Ovary (tissue), 9 donors: Measurements from ENCODE around the gene ARHGAP29. TPM values are rescaled to one million over a fixed set of nuclear protein-coding genes. Genes with fewer than 3 reads are reported as not detected.

Experiments used
- DNase-seq, 5 donors: peaks; one replicate each; pipeline ENCODE4 v3.0.0-alpha.2; 2019 to 2020
- H3K27ac ChIP-seq, 2 donors: fragments of 200-600 bp; one replicate each; pipeline versions ENCODE4 v1.5.1 to v1.8.0; 2019 to 2022
- H3K27me3 ChIP-seq: fragments of 200-600 bp; one replicate; pipeline ENCODE4 v1.8.0; 2022
- H3K36me3 ChIP-seq: fragments of 200-600 bp; sonication (generic); one replicate; pipeline ENCODE4 v1.5.1; 2019
- H3K4me1 ChIP-seq: one replicate; pipeline ENCODE4 v1.8.1; 2013; ENCODE audit warnings: mild to moderate bottlenecking, moderate library complexity; ENCODE audit not compliant: insufficient read depth
- H3K4me3 ChIP-seq: fragments of 200-600 bp; sonication (generic); one replicate; pipeline ENCODE4 v1.5.1; 2017
- H3K9me3 ChIP-seq, 2 donors: fragments of 200-600 bp in 1 of 2; sonication (generic) in 1 of 2; one replicate each; pipeline versions ENCODE4 v1.5.1 to v1.8.1; 2013 to 2019; ENCODE audit warnings: mild to moderate bottlenecking in 1 of 2, moderate library complexity in 1 of 2
- EP300 ChIP-seq: sonication (generic); formaldehyde crosslinking; IDR thresholded peaks from one replicate; pipeline ENCODE4 v1.6.1; 2017; ENCODE audit warnings: antibody characterized with exemption
- POLR2A ChIP-seq: fragments of 450-650 bp; IDR thresholded peaks from one replicate; pipeline ENCODE4 v1.6.1; 2017; ENCODE audit warnings: antibody characterized with exemption, mild to moderate bottlenecking, moderate library complexity
- WGBS, 3 donors: extraction: QIAGEN DNeasy Blood & Tissue Kit in 1 of 3; methylation state at CpG; one replicate each; pipeline versions ENCODE4 v1.1.5 to v1.1.7; 2013 to 2017; 5-methylcytosine and 5-hydroxymethylcytosine counted together
- intact Hi-C, 4 donors: fragments of 100-400 bp; cut with DNase I; formaldehyde crosslinking; loops; one replicate each; pipeline versions ENCODE4 v1.11.0 to v1.15.1; 2022 to 2023
- polyA plus RNA-seq, 2 donors: library from polyadenylated mRNA; stranded (reverse); fragments of 200-250 nt in 1 of 2; fragments of 350-450 nt in 1 of 2; fragmentation: Illumina TruSeq in 1 of 2; extraction: RNeasy Lipid Tissue Mini Kit (QIAGEN cat#74804) in 1 of 2; gene quantifications; one replicate each; pipeline ENCODE4 v1.2.3, GENCODE V29; 2013 to 2014
- total RNA-seq, 7 donors: library from RNA; depleted of rRNA in 2 of 7; stranded (reverse); fragments of >200 nt in 2 of 7; fragmentation: NEBNext Ultra II Directional in 3 of 7; extraction: Animal tissue kit (Norgen Biotek cat#: 25700) in 3 of 7; gene quantifications; one replicate each; pipeline versions ENCODE4 v1.1.0 to v1.2.4, GENCODE V29; 2016 to 2023
- TF ChIP-seq, protein P1 (sequence below), 3 donors: fragments of 450-650 bp in 2 of 3; fragments of 200-600 bp in 1 of 3; IDR thresholded peaks; one replicate each; pipeline versions ENCODE4 v1.5.1 to v1.8.0; 2016 to 2022; ENCODE audit warnings: antibody characterized with exemption in 3 of 3, mild to moderate bottlenecking in 1 of 3
- donor health status: DM: no; HTN: no; CAD: no; lungs with moderate emphysema.
- donor health status: DM: no; HTN: no; CAD: no.
- donor health status: Bipolar disorder and iron deficiency.
- donor health status: DM: yes; HTN: yes; CAD: no.
- donor health status: DM: no; HTN: no; CAD: no.
- donor health status: DM: yes; HTN: yes; CAD: no.

ARHGAP29 gene
- total and polyA plus RNA-seq, 9 donors = 7.9 to 51.0 (median 20.3) TPM

DNA sequence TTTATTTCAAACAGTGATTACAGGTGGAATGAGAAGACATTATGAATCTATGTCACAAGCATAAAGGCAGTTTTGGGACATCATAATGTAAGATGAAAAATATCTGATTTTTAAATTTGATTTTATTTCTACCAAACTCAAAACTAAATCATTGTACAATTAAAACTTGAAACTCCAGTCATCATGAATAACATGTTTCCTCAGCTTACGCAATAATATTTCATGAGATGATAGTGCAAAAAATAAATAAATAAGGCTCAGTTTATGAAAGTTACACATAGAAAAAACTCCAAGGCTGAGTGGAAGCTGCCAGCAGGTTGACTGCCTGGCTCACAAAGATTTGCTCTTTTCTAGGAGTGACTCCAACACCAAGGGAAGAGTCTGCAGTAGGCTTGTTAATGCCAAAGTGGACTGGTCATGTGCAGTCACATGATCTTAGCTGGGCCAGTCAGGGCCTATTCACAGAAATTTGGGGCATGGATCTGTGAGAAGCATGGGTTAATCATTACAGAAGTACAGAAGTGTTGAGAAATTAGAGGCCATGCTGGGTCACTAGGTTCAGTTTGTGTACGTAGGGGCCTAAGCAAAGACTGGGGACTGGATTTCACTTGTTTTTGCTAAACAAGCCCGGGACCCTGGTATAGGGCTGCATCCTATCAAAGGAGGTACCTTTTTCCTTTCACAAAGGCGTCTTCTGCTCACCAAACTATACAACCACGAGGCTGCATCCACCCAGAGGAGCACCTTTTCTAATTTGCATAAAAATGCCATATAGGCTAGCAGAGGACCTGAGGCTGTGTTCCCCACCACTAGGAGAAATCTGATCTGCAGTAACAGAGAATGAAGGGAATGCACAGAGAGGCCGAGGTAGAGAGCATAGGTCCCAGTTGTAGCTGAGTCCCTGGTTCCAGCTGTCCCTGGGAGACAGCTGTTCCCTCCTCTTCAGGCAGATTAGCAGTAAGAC is 111.6 kb downstream of the ARHGAP29 start:
- TF ChIP-seq, protein P1, sequence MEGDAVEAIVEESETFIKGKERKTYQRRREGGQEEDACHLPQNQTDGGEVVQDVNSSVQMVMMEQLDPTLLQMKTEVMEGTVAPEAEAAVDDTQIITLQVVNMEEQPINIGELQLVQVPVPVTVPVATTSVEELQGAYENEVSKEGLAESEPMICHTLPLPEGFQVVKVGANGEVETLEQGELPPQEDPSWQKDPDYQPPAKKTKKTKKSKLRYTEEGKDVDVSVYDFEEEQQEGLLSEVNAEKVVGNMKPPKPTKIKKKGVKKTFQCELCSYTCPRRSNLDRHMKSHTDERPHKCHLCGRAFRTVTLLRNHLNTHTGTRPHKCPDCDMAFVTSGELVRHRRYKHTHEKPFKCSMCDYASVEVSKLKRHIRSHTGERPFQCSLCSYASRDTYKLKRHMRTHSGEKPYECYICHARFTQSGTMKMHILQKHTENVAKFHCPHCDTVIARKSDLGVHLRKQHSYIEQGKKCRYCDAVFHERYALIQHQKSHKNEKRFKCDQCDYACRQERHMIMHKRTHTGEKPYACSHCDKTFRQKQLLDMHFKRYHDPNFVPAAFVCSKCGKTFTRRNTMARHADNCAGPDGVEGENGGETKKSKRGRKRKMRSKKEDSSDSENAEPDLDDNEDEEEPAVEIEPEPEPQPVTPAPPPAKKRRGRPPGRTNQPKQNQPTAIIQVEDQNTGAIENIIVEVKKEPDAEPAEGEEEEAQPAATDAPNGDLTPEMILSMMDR (IDR thresholded peaks at IDR 0.05) = no peak
- TF ChIP-seq EP300 (no peak), POLR2A (no peak)
- Histone ChIP-seq H3K27me3 (no peaks in the 10 kb centered on the region), H3K4me1 (peaks cover 2% of the 10 kb centered on the region), H3K27ac (no peak overlapping the region), H3K4me3 (no peak overlapping the region), H3K36me3 (no peaks in the 10 kb centered on the region), H3K9me3 (no peaks in the 10 kb centered on the region)
- 69 to 80% (median 69%) methylated on average over 6 of the region's 6 CpGs for WGBS, 3 donors
- intact Hi-C loops = no loop called here
- DNase-seq = no peak

DNA sequence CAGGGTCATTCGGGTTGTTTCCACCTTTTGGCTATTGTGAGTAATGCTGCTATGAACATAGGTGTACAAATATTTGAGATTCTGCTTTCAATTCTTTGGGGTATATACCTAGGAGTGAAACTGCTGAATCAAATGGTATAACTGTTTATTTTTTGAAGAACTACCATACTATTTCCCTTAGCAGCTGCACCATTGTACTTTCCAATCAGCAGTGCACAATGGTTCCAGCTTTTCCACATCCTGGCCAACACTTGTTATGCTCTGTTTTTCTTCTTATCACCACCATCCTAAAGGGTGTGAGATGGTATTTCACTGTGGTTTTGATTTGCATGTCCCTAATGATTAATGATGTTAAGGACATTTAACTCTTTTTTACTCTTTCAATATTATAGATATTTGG is 112.8 kb downstream of the ARHGAP29 start:
- H3K4me3 ChIP-seq = no peak overlapping the region
- peaks cover 2% of the 10 kb centered on the region for H3K4me1 ChIP-seq
- TF ChIP-seq, protein P1 (IDR thresholded peaks at IDR 0.05) = no peak
- TF ChIP-seq POLR2A (no peak), EP300 (no peak)
- DNase-seq = no peak
- WGBS, 3 donors = 94 to 97% (median 94%) methylated on average over 1 of the region's 1 CpG
- no peak overlapping the region for H3K27ac ChIP-seq
- H3K9me3 ChIP-seq = no peaks in the 10 kb centered on the region
- no peaks in the 10 kb centered on the region for H3K36me3 ChIP-seq
- no peaks in the 10 kb centered on the region for H3K27me3 ChIP-seq
- intact Hi-C loops = no loop called here

DNA sequence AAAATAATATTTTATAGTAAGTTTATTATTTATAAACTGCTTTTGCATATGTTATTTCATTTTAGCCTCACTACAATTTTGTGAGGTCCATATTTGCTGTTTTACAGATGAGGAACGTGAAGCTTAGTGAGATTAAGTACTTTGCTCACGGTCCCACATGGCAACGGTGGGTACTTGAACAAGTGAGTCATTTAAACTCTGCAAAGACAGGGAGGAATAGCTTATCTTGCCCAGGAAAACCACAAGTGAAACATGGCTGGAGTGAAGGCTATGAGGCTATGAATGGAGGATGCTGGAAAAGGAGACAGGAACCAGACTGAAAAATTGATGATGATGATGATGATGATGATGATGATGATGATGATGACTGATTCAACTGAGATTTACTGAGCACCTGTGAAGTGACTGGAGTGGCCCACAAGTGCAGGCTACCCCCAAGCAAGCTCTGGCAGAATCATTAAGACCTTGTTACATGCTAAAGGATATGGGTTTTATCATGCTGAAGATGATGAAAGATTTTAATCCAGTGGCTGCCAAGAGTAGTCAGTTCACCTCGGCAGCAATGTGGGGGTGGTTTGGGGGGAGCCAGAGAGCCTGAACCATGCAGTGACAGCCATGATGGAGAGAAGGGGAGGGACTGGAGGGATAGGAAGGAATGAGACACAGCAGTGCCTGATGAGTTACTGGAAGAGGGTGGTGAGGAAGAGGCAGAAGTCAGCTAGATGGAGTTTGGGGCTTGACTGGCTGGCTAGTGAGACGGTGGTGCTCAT is 115.0 kb downstream of the ARHGAP29 start:
- Histone ChIP-seq H3K4me3 (no peak overlapping the region), H3K27ac (no peak overlapping the region), H3K4me1 (peaks cover 11% of the 10 kb centered on the region), H3K9me3 (no peaks in the 10 kb centered on the region), H3K36me3 (no peaks in the 10 kb centered on the region), H3K27me3 (no peaks in the 10 kb centered on the region)
- WGBS, 3 donors = 57 to 76% (median 60%) methylated on average over 5 of the region's 5 CpGs
- DNase-seq = no peak
- TF ChIP-seq, protein P1 (IDR thresholded peaks at IDR 0.05) = no peak
- TF ChIP-seq EP300 (no peak), POLR2A (no peak)
- intact Hi-C loops = no loop called here

Other genes starting within 250 kb of the ARHGAP29 start
- 1 to 10 TPM in 1 of 7 donors, under 1 TPM in 6; 0.12 to 3.1 (median 0.32) TPM for gene ABCA4, start 116.4 kb downstream of the ARHGAP29 start, total RNA-seq
- gene ABCA4, start 116.4 kb downstream of the ARHGAP29 start, polyA plus RNA-seq = 1 to 10 TPM in 1 of 2 donors, under 1 TPM in 1; 0.42 to 1.2 TPM
- 10 to 100 TPM; 16.6 to 32.1 (median 25.7) TPM for gene ABCD3, start 180.8 kb upstream of the ARHGAP29 start, total RNA-seq
- gene ABCD3, start 180.8 kb upstream of the ARHGAP29 start, polyA plus RNA-seq = 10 to 100 TPM; 10.7 to 14.8 TPM